Colonic mucosa (tissue), 4 donors: ENCODE results near the gene CPA4. TPM values are rescaled to one million over a fixed set of nuclear protein-coding genes. Genes with fewer than 3 reads are reported as not detected.

ENCODE experiments used
- DNase-seq: peaks from one replicate; pipeline ENCODE4 v3.0.0-alpha.2; 2020
- H3K27ac ChIP-seq: fragments of 200-600 bp; one replicate; pipeline ENCODE4 v1.8.0; 2021
- H3K27me3 ChIP-seq: fragments of 200-600 bp; one replicate; pipeline ENCODE4 v1.8.0; 2021
- H3K36me3 ChIP-seq: fragments of 200-600 bp; one replicate; pipeline ENCODE4 v1.8.0; 2021
- H3K4me1 ChIP-seq: fragments of 200-600 bp; one replicate; pipeline ENCODE4 v1.8.0; 2021; ENCODE audit warnings: mild to moderate bottlenecking
- H3K4me3 ChIP-seq: fragments of 200-600 bp; one replicate; pipeline ENCODE4 v1.8.0; 2021
- H3K9ac ChIP-seq, 2 donors: one replicate each; pipeline ENCODE4 v1.7.0; 2013; ENCODE audit warnings: control low read depth in 2 of 2, low read depth in 2 of 2, low read length in 2 of 2
- H3K9me3 ChIP-seq: fragments of 200-600 bp; one replicate; pipeline ENCODE4 v1.8.0; 2021
- CTCF ChIP-seq: fragments of 200-600 bp; IDR thresholded peaks from one replicate; pipeline ENCODE4 v1.8.0; 2022; ENCODE audit warnings: antibody characterized with exemption, mild to moderate bottlenecking
- intact Hi-C: fragments of 100-400 bp; cut with DNase I; formaldehyde crosslinking; loops from one replicate; pipeline ENCODE4 v1.14.1; 2022
- total RNA-seq, 2 donors: library from RNA; stranded (reverse); fragmentation: NEBNext Ultra II Directional in 1 of 2; extraction: Animal tissue kit (Norgen Biotek cat#: 25700) in 1 of 2; gene quantifications; one replicate each; pipeline ENCODE4 v1.2.1, GENCODE V29; 2021
- donor health status: healthy.
- donor health status: DM: no; HTN: no; CAD: no.
- donor health status: DM: no; HTN: no; CAD: no.

CPA4 gene
- total RNA-seq, 2 donors from 2014 or later, result not detected

- H3K4me1 ChIP-seq, result no peaks in the 10 kb centered on the region
- no peak for TF ChIP-seq CTCF
These were observed 53.4 kb downstream of the CPA4 start for GRCh38 chr7:130346177-130346905.

GRCh38 chr7:130346941-130347340 is 54.0 kb downstream of the CPA4 start:
- intact Hi-C loops, result no loop called here
- H3K27ac ChIP-seq, result no peak overlapping the region
- no peak for DNase-seq
- H3K27me3 ChIP-seq, result no peaks in the 10 kb centered on the region
- no peaks in the 10 kb centered on the region for H3K36me3 ChIP-seq
- no peaks in the 10 kb centered on the region for H3K4me1 ChIP-seq
- no peak overlapping the region for H3K9ac ChIP-seq
- no peak for TF ChIP-seq CTCF
- no peaks in the 10 kb centered on the region for H3K9me3 ChIP-seq
- H3K4me3 ChIP-seq, result no peak overlapping the region

More at GRCh38 chr7:130346177-130346905, 53.4 kb downstream of the CPA4 start:
- intact Hi-C loops, result no loop called here
- H3K9me3 ChIP-seq, result no peaks in the 10 kb centered on the region
- no peaks in the 10 kb centered on the region for H3K27me3 ChIP-seq
- no peak overlapping the region for H3K27ac ChIP-seq
- DNase-seq, result no peak
- H3K36me3 ChIP-seq, result no peaks in the 10 kb centered on the region
- no peak overlapping the region for H3K4me3 ChIP-seq
- no peak overlapping the region for H3K9ac ChIP-seq

- Histone ChIP-seq H3K4me1 (no peaks in the 10 kb centered on the region), H3K9ac (no peak overlapping the region), H3K36me3 (no peaks in the 10 kb centered on the region), H3K27me3 (no peaks in the 10 kb centered on the region), H3K9me3 (no peaks in the 10 kb centered on the region), H3K27ac (no peak overlapping the region), H3K4me3 (no peak overlapping the region)
- TF ChIP-seq CTCF, result no peak
- no peak for DNase-seq
- intact Hi-C loops, result no loop called here
These were observed 57.2 kb downstream of the CPA4 start for GRCh38 chr7:130349911-130350782.

- intact Hi-C loops, result no loop called here
- Histone ChIP-seq H3K27me3 (no peaks in the 10 kb centered on the region), H3K4me1 (no peaks in the 10 kb centered on the region), H3K36me3 (no peaks in the 10 kb centered on the region), H3K27ac (no peak overlapping the region), H3K9me3 (no peaks in the 10 kb centered on the region), H3K9ac (no peak overlapping the region), H3K4me3 (no peak overlapping the region)
- DNase-seq, result no peak
- no peak for TF ChIP-seq CTCF
These were observed 58.2 kb downstream of the CPA4 start for GRCh38 chr7:130350945-130351790.

- TF ChIP-seq CTCF, result no peak
- Histone ChIP-seq H3K27me3 (no peaks in the 10 kb centered on the region), H3K27ac (no peak overlapping the region), H3K9me3 (no peaks in the 10 kb centered on the region), H3K4me1 (no peaks in the 10 kb centered on the region), H3K9ac (no peak overlapping the region), H3K36me3 (no peaks in the 10 kb centered on the region), H3K4me3 (no peak overlapping the region)
- intact Hi-C loops, result no loop called here
- no peak for DNase-seq
These were observed 58.8 kb downstream of the CPA4 start for GRCh38 chr7:130351791-130352090.
